Measurements from ENCODE around the gene CFAP410. TPM values are rescaled to one million over a fixed set of nuclear protein-coding genes. Genes with fewer than 3 reads are reported as not detected.

Gene CFAP410
- polyA plus RNA-seq, 1 of the 3 experiments (the other 2 are of a cell fraction) = 18.0 TPM

GRCh38 chr21:44354775-44355771 is 15.9 kb upstream of the CFAP410 start:
- Histone ChIP-seq H3F3A (replicated peaks; ENCODE audit: insufficient read depth) (no peaks in the 10 kb centered on the region), H2AFZ (ENCODE audit: low read depth) (no peak overlapping the region), H3K4me3 (ENCODE audit: low read depth in 2 of 2, low read length in 1 of 2) (no peak overlapping the region), H3K9me2 (no peaks in the 10 kb centered on the region), H3K27ac (ENCODE audit: low read depth in 2 of 2, low read length in 1 of 2) (no peak overlapping the region), H4K20me1 (ENCODE audit: insufficient read depth) (no peaks in the 10 kb centered on the region), H3K9me3 (no peaks in the 10 kb centered on the region), H3K27me3 (ENCODE audit: insufficient read depth) (peaks cover 46% of the 10 kb centered on the region), H3K36me3 (replicated peaks in 1 of 2; ENCODE audit: control insufficient read depth in 1 of 2, insufficient read depth in 2 of 2, low read length in 1 of 2) (no peaks in the 10 kb centered on the region), H3K79me2 (ENCODE audit: insufficient read depth) (no peaks in the 10 kb centered on the region), H3K4me2 (no peak overlapping the region), H3K9ac (no peak overlapping the region), H3K4me1 (ENCODE audit: control insufficient read depth in 1 of 2, insufficient read depth in 2 of 2, low read depth in 1 of 2, low read length in 1 of 2) (no peaks in the 10 kb centered on the region)
- DNase-seq = no peak
- TF ChIP-seq, protein P1, sequence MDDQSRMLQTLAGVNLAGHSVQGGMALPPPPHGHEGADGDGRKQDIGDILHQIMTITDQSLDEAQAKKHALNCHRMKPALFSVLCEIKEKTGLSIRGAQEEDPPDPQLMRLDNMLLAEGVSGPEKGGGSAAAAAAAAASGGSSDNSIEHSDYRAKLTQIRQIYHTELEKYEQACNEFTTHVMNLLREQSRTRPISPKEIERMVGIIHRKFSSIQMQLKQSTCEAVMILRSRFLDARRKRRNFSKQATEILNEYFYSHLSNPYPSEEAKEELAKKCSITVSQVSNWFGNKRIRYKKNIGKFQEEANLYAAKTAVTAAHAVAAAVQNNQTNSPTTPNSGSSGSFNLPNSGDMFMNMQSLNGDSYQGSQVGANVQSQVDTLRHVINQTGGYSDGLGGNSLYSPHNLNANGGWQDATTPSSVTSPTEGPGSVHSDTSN (IDR thresholded peaks at IDR 0.05) = no peak
- TF ChIP-seq YY1 (IDR thresholded peaks at IDR 0.05; ENCODE audit: low read depth) = no peak
- no peak for TF ChIP-seq CHD2 (IDR thresholded peaks at IDR 0.05; ENCODE audit: low read length, partially characterized antibody)
- no peak for TF ChIP-seq EP300 (IDR thresholded peaks at IDR 0.05; ENCODE audit: borderline replicate concordance in 1 of 2, low read depth in 1 of 2, low read length in 1 of 2)
- TF ChIP-seq TEAD4 (IDR thresholded peaks at IDR 0.05; ENCODE audit: borderline replicate concordance, insufficient read depth) = no peak
- no peak for TF ChIP-seq GABPA (IDR thresholded peaks at IDR 0.05; ENCODE audit: low read depth)
- TF ChIP-seq, protein P2, sequence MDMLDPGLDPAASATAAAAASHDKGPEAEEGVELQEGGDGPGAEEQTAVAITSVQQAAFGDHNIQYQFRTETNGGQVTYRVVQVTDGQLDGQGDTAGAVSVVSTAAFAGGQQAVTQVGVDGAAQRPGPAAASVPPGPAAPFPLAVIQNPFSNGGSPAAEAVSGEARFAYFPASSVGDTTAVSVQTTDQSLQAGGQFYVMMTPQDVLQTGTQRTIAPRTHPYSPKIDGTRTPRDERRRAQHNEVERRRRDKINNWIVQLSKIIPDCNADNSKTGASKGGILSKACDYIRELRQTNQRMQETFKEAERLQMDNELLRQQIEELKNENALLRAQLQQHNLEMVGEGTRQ (IDR thresholded peaks at IDR 0.05; ENCODE audit: borderline replicate concordance, low read depth, low read length) = no peak
- no peak for TF ChIP-seq RFX5 (IDR thresholded peaks at IDR 0.05; ENCODE audit: low read length)
- no peak for TF ChIP-seq GATA2 (CRISPR knock-in tag; IDR thresholded peaks at IDR 0.05)
- TF ChIP-seq NRF1 (IDR thresholded peaks at IDR 0.05; ENCODE audit: low read depth, low read length) = no peak
- ChIA-PET CTCF (interaction anchor here (1.1 kb wide), 1 partner anchor 92 kb away, joined by 3 read pairs; no protein-coding TSS in a partner anchor), POLR2A (no interaction called here)
- WGBS (ENCODE audit: low lambda C conversion rate) = 38% methylated on average over 18 of the region's 24 CpGs

- Histone ChIP-seq H3K9me3 (no peaks in the 10 kb centered on the region), H2AFZ (ENCODE audit: low read depth) (no peak overlapping the region), H3K79me2 (ENCODE audit: insufficient read depth) (no peaks in the 10 kb centered on the region), H3K9me2 (no peaks in the 10 kb centered on the region), H3K4me1 (ENCODE audit: control insufficient read depth in 1 of 2, insufficient read depth in 2 of 2, low read depth in 1 of 2, low read length in 1 of 2) (no peaks in the 10 kb centered on the region), H3K36me3 (replicated peaks in 1 of 2; ENCODE audit: control insufficient read depth in 1 of 2, insufficient read depth in 2 of 2, low read length in 1 of 2) (no peaks in the 10 kb centered on the region), H3K9ac (no peak overlapping the region), H3F3A (replicated peaks; ENCODE audit: insufficient read depth) (no peaks in the 10 kb centered on the region), H3K27me3 (ENCODE audit: insufficient read depth) (peaks cover 52% of the 10 kb centered on the region), H3K27ac (ENCODE audit: low read depth in 2 of 2, low read length in 1 of 2) (no peak overlapping the region), H4K20me1 (ENCODE audit: insufficient read depth) (no peaks in the 10 kb centered on the region), H3K4me2 (no peak overlapping the region), H3K4me3 (ENCODE audit: low read depth in 2 of 2, low read length in 1 of 2) (no peak overlapping the region)
- POLR2A ChIA-PET = no interaction called here
- no peak for DNase-seq
- no peak for TF ChIP-seq MXI1 (IDR thresholded peaks at IDR 0.05; ENCODE audit: low read depth, low read length)
- TF ChIP-seq SMC3 (IDR thresholded peaks at IDR 0.05; ENCODE audit: low read depth, low read length) = no peak
- no peak for TF ChIP-seq SIN3A (IDR thresholded peaks at IDR 0.05; ENCODE audit: borderline replicate concordance, low read depth, low read length)
- TF ChIP-seq FOXJ3 (CRISPR knock-in tag; IDR thresholded peaks at IDR 0.05) = no peak
- TF ChIP-seq REST (IDR thresholded peaks at IDR 0.05; ENCODE audit: low read depth, low read length) = no peak
- no peak for TF ChIP-seq ELF1 (IDR thresholded peaks at IDR 0.05)
- no peak for TF ChIP-seq TAF1 (IDR thresholded peaks at IDR 0.05; ENCODE audit: borderline replicate concordance, low read depth, low read length)
- TF ChIP-seq, protein P3, sequence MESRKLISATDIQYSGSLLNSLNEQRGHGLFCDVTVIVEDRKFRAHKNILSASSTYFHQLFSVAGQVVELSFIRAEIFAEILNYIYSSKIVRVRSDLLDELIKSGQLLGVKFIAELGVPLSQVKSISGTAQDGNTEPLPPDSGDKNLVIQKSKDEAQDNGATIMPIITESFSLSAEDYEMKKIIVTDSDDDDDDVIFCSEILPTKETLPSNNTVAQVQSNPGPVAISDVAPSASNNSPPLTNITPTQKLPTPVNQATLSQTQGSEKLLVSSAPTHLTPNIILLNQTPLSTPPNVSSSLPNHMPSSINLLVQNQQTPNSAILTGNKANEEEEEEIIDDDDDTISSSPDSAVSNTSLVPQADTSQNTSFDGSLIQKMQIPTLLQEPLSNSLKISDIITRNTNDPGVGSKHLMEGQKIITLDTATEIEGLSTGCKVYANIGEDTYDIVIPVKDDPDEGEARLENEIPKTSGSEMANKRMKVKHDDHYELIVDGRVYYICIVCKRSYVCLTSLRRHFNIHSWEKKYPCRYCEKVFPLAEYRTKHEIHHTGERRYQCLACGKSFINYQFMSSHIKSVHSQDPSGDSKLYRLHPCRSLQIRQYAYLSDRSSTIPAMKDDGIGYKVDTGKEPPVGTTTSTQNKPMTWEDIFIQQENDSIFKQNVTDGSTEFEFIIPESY (IDR thresholded peaks at IDR 0.05; ENCODE audit: borderline replicate concordance, low read depth) = no peak
- TF ChIP-seq YY1 (IDR thresholded peaks at IDR 0.05; ENCODE audit: low read depth) = no peak
- 25% methylated on average over 8 of the region's 8 CpGs for WGBS (ENCODE audit: low lambda C conversion rate)
- CTCF ChIA-PET = no interaction called here
These were observed 14.8 kb upstream of the CFAP410 start for GRCh38 chr21:44354001-44354405.
